GOT3 (cell line): ENCODE results near the gene THYN1.

Experiments
- DNase-seq: peaks from one replicate; lab custom pipeline; 2025; ENCODE audit warnings: mixed read lengths; lab: John Stamatoyannopoulos, UW

The THYN1 gene

GRCh38 chr11:134248910-134249480 is 4.2 kb downstream of the THYN1 start:
- no peak for DNase-seq

GRCh38 chr11:134246678-134247077 is 6.5 kb downstream of the THYN1 start:
- no peak for DNase-seq

GRCh38 chr11:134246100-134246499 is 7.1 kb downstream of the THYN1 start:
- DNase-seq: no peak

GRCh38 chr11:134245434-134245833 is 7.7 kb downstream of the THYN1 start:
- DNase-seq: no peak

- no peak for DNase-seq
These were observed 8.6 kb downstream of the THYN1 start for GRCh38 chr11:134244593-134244992.

- no peak for DNase-seq
These were observed 9.2 kb downstream of the THYN1 start for GRCh38 chr11:134243913-134244312.

- no peak for DNase-seq
These were observed 10.8 kb downstream of the THYN1 start for GRCh38 chr11:134242376-134242775.

GRCh38 chr11:134240592-134240991 is 12.6 kb downstream of the THYN1 start:
- DNase-seq: no peak

GRCh38 chr11:134238956-134239355 is 14.2 kb downstream of the THYN1 start:
- DNase-seq: no peak

GRCh38 chr11:134237557-134237922 is 15.6 kb downstream of the THYN1 start:
- DNase-seq: no peak

- no peak for DNase-seq
These were observed 16.2 kb downstream of the THYN1 start for GRCh38 chr11:134236834-134237556.

- no peak for DNase-seq
These were observed 17.8 kb downstream of the THYN1 start for GRCh38 chr11:134235399-134235798.

- DNase-seq: no peak
These were observed 19.4 kb downstream of the THYN1 start for GRCh38 chr11:134233729-134234179.

GRCh38 chr11:134231958-134232659 is 21.0 kb downstream of the THYN1 start:
- no peak for DNase-seq

- no peak for DNase-seq
These were observed 22.8 kb downstream of the THYN1 start for GRCh38 chr11:134230339-134230738.

- no peak for DNase-seq
These were observed 23.9 kb downstream of the THYN1 start for GRCh38 chr11:134229126-134229790.

- DNase-seq: no peak
These were observed 24.5 kb downstream of the THYN1 start for GRCh38 chr11:134228625-134229024.

GRCh38 chr11:134226806-134227325 is 26.3 kb downstream of the THYN1 start:
- DNase-seq: no peak

- no peak for DNase-seq
These were observed 28.2 kb downstream of the THYN1 start for GRCh38 chr11:134224710-134225664.

GRCh38 chr11:134223836-134224709 is 29.1 kb downstream of the THYN1 start, which contains the start of the genes NCAPD3 and VPS26B:
TSS of gene NCAPD3 (minus strand) at chr11:134223967. CDS start at chr11:134223926, 41 bp downstream.
TSS of gene VPS26B (plus strand) at chr11:134224671. CDS start at chr11:134225123, 452 bp downstream.
- peak; percentile 59 for DNase-seq
